Activated naive CD4-positive, alpha-beta T cell treated with anti-CD3 and anti-CD28 coated beads for 36 hours (primary cell): Measurements from ENCODE around the gene GSK3A. TPM values are rescaled to one million over a fixed set of nuclear protein-coding genes. Genes with fewer than 3 reads are reported as not detected.
A peak's percentile ranks its signal among the peaks of the same experiment; 100 is the strongest.
"Not testable (repeated sequence)": the region's sequence is repeated elsewhere in the genome, so short reads cannot be mapped to it uniquely, and the experiment has no call there.

ENCODE experiments used
- CTCF ChIA-PET: fragments of 350-600 bp; sonication (Branson Sonifier 250); formaldehyde crosslinking; loops from one replicate; lab custom pipeline; 2021; ENCODE audit warnings: antibody characterized with exemption; lab: Charles Lee
- DNase-seq: peaks from one replicate; pipeline ENCODE4 v3.0.0-alpha.2; 2020
- H3K27ac Mint-ChIP-seq: one replicate; pipeline ENCODE4 v1.8.0; 2021; ENCODE audit warnings: mild to moderate bottlenecking, mixed read lengths
- H3K27me3 Mint-ChIP-seq: one replicate; pipeline ENCODE4 v1.8.0; 2021; ENCODE audit warnings: low read depth, mixed read lengths
- H3K36me3 Mint-ChIP-seq: one replicate; pipeline ENCODE4 v1.8.0; 2021; ENCODE audit warnings: low read depth, mixed read lengths
- H3K4me1 Mint-ChIP-seq: one replicate; pipeline ENCODE4 v1.8.0; 2021; ENCODE audit warnings: low read depth, mixed read lengths
- H3K4me3 Mint-ChIP-seq: one replicate; pipeline ENCODE4 v1.8.0; 2021; ENCODE audit warnings: mild to moderate bottlenecking, moderate library complexity, mixed read lengths
- H3K9me3 Mint-ChIP-seq: one replicate; pipeline ENCODE4 v1.8.0; 2021; ENCODE audit warnings: mixed read lengths
- intact Hi-C: fragments of 100-400 bp; cut with micrococcal nuclease; formaldehyde crosslinking; loops from one replicate; pipeline ENCODE4 v1.15.1; 2023
- total RNA-seq, 2 experiments: library from RNA; stranded (reverse); gene quantifications; one replicate each; pipeline ENCODE4 v1.2.3, GENCODE V29; 2021

GSK3A gene
- total RNA-seq, 2 experiments from 2014 or later = 31.1 to 33.8 TPM

DNA sequence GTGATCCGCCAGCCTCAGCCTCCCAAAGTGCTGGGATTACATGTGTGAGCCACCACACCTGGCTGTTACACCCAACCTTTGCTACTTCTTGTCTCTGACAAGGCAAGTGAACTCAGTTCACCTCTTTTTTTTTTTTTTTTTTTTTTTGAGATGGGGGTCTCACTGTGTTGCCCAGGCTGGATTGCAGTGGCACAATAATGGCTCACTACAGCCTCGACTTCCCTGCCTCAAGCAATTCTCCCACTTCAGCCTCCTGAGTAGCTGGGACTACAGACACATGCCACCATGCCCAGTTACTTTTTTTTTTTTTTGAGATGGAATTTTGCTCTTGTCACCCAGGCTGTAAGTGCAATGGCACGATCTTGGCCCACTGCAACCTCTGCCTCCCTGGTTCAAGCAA, 15.4 kb upstream of the GSK3A start:
- H3K9me3 Mint-ChIP-seq, H3K4me1 Mint-ChIP-seq, H3K27me3 Mint-ChIP-seq, H3K27ac Mint-ChIP-seq, H3K36me3 Mint-ChIP-seq, H3K4me3 Mint-ChIP-seq, intact Hi-C loops, DNase-seq: not testable (repeated sequence)
- CTCF ChIA-PET = interaction anchor here (0.9 kb wide), 1 partner anchor 22 kb away, joined by 8 read pairs; no protein-coding TSS in a partner anchor

DNA sequence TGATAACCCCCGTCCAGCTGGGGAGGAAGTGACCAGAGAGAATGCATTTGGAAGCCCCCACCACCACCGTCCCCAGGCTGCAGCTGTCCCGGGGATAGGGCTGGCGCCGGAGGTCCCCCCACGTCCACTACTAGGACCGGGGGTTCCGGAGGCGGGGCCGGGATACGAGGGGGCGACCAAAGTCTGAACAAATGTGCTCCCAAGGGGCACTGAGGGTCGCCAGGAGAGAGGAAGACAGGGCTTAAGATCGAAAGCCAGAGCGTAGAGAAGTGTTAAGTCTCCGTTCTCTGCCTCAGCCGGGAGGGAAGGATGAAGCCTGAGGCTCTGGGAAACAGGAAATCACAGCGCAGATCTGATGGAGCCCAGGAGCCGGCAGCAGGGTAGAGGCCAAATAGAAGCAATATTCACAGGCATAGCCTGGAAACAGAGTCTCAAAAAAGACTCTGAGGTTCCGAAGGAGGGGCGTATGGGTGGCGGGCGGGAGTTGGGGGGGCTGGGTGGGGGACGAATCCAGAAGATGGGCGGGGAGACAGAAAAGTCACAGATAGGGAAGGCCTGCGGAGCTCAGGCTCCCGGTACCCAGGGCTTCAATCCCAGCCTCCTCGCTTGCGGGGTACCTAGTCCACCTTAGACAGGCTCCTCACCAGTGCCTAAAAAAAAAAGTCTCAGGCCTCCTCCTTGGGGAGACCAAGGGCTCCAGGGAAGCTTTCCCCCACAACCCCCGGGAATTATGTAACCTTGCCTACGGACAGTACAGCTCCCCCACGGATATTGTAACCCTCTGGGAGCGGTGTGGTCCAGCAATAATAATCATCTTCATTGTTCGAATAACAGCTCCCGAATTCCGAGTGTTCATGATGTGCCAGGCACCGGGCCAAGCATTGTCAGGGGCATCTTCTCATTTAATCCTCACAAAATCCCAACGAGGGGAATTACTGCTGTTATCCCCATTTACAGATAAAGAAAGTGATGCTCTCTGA, 13.7 kb upstream of the GSK3A start:
- intact Hi-C loops = loop anchor here (1.0 kb wide), 4 partner anchors 12 to 124 kb away; partner anchors contain the start of genes DEDD2 and POU2F2
- H3K9me3 Mint-ChIP-seq = no peaks in the 10 kb centered on the region
- CTCF ChIA-PET = interaction anchor here (0.6 to 0.8 kb wide), 3 partner anchors 23 to 174 kb away, joined by 3 to 4 read pairs (median 3); no protein-coding TSS in a partner anchor
- peak overlapping the region; percentile 73 for H3K4me3 Mint-ChIP-seq
- H3K4me1 Mint-ChIP-seq = peaks cover 22% of the 10 kb centered on the region
- H3K36me3 Mint-ChIP-seq = peaks cover 7% of the 10 kb centered on the region
- no peaks in the 10 kb centered on the region for H3K27me3 Mint-ChIP-seq
- DNase-seq = no peak
- no peak overlapping the region for H3K27ac Mint-ChIP-seq

DNA sequence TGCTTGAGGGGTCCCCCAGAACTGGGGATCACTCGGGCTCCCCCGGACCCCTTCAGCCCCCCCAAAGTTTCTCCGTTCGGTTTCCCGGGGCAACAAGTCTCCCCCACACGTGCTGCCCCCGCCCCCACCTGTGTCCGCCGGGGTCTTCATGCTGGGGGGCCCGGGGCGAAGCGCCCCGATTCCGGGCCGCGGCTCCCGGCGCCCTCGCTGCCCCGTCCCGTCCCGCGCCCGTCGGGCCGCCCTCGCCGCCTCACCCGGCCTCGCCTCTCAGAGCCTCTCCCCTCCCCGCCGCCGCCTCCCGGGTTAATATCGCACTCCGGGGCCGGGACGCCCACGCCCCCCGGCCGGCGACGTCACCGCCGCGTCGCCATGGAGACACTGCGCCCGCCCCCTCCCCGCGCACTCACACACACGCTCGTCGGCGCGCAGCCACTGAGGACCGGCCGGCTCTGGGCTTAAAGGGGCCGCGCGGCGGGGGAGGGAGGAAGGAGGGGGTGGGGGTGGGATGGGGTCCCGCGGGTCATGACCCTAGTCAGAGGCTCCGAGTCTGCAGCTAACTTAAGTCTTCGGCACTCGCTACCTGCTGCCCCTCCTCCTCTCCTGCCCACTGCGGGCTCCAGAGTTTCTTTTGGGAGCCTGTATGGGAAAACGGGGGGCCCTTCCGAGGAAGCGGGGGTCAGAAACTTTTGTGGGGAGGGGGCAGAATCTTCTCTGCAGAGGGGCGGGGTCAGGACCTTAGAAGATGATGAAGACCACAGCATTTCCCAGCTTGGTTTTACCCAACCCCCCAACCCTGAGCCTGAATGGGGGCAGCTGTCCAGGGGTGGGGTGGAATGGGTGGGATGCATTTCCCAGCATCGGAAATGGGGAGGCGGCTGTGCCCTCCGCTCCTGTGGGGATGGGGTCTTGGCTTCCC, 12.7 kb upstream of the GSK3A start, which contains the start of gene ERF:
Gene ERF (minus strand): TSS at position 279 of the 916 bp plus-strand sequence. CDS start 129 bp downstream, at position 150.
- peaks cover 29% of the 10 kb centered on the region for H3K4me1 Mint-ChIP-seq
- no peaks in the 10 kb centered on the region for H3K9me3 Mint-ChIP-seq
- H3K4me3 Mint-ChIP-seq = peak within 1 kb of the TSS; percentile 73
- H3K36me3 Mint-ChIP-seq = peaks cover 7% of the 10 kb centered on the region
- H3K27ac Mint-ChIP-seq = peak within 1 kb of the TSS; percentile 78
- peak; percentile 93 for DNase-seq
- intact Hi-C loops = loop anchor here (1.0 kb wide), 5 partner anchors 11 to 123 kb away; partner anchors contain the start of genes DEDD2 and POU2F2
- no peaks in the 10 kb centered on the region for H3K27me3 Mint-ChIP-seq
- CTCF ChIA-PET = interaction anchor here (0.8 kb wide), 1 partner anchor 24 kb away, joined by 3 read pairs; no protein-coding TSS in a partner anchor

DNA sequence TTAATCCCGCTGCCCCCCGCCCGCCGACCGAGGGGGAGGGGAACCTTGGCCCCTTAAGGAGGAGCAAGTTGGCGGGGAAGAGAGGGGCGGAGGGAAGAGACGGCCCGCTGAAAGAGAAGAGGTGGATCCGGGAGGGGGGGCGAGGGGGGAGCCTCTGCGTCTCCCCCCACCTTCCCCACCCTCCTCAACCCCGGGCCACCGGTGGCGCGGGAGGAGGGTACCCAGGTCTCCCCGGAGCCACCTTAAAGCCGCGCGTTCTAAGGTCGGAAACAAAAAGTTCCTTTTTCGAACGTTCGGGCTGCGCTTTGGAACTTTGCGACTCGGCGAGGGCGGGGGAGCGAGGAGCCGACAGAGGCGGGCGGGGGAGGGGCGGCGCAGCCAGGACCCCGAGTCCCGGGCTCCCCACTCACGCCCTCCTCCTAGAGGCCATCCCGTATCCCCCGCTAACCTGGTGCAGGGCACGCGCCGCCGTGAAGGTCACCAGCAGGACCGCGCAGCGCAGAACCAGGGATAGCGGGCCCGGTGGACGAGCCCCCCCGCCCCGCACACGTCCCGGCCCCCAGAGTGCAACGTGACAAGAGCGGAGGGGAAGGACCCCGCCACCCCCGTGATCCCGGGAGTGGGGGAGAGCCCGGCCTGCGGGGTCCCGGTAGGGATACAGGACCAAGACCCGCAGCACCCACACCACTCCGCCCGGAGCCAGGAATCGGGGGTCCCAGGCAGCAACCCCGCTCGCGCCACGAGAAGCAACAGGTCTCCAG, 11.9 kb upstream of the GSK3A start:
- peak overlapping the region; percentile 78 for H3K27ac Mint-ChIP-seq
- peaks cover 32% of the 10 kb centered on the region for H3K4me1 Mint-ChIP-seq
- H3K36me3 Mint-ChIP-seq = peaks cover 9% of the 10 kb centered on the region
- DNase-seq = peak; percentile 86
- no peaks in the 10 kb centered on the region for H3K27me3 Mint-ChIP-seq
- no peaks in the 10 kb centered on the region for H3K9me3 Mint-ChIP-seq
- peak overlapping the region; percentile 73 for H3K4me3 Mint-ChIP-seq
- CTCF ChIA-PET = no interaction called here
- intact Hi-C loops = loop anchor here (1.0 kb wide), 1 partner anchor 10 kb away; no protein-coding TSS in a partner anchor

DNA sequence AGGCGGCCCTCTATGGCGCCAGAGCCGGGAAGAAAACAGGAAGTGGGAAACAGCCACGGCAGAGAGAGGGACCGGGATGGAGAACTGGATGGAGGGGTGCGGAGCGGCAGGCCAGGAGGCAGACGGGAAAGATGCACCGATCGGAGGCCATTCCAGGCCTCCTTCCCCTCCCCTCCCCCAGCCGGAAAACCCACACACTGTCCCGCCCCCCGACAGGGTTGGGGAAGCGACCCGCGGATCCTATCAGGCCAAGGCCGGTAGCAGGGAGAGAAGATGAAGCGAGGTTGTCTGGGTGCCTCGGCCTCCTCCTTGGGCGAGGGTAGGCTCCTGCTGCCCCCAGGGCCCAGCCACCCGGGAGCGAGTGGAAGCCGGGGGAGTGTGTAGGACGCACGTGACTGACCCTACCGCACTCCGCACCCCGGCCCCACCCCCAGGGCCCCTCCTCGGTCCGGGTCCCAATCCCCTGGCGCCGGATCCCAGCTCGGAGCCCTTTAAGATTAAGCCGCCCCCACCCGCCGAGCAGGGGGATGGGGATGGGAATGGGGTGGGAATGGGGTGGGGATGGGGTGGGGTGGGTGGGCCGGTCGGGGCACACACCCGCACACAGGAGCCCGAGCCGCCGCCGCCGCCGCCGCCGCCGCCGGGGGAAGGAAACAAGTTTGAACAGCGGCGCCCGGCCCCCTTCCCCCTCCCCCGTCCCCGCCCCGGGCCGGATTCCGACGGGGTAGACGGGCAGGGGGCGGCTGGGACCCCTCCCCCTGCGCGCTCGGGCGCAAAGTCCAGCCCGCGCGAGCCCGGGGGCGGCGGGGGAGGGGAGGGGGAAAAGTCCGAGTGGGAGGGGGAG, 11.1 kb upstream of the GSK3A start:
- DNase-seq = peak; percentile 72
- intact Hi-C loops = loop anchor here (1.0 kb wide), 1 partner anchor 9 kb away; no protein-coding TSS in a partner anchor
- CTCF ChIA-PET = no interaction called here
- peaks cover 11% of the 10 kb centered on the region for H3K36me3 Mint-ChIP-seq
- H3K9me3 Mint-ChIP-seq = no peaks in the 10 kb centered on the region
- peaks cover 32% of the 10 kb centered on the region for H3K4me1 Mint-ChIP-seq
- peak overlapping the region; percentile 91 for H3K4me3 Mint-ChIP-seq
- H3K27me3 Mint-ChIP-seq = no peaks in the 10 kb centered on the region
- peak overlapping the region; percentile 93 for H3K27ac Mint-ChIP-seq

DNA sequence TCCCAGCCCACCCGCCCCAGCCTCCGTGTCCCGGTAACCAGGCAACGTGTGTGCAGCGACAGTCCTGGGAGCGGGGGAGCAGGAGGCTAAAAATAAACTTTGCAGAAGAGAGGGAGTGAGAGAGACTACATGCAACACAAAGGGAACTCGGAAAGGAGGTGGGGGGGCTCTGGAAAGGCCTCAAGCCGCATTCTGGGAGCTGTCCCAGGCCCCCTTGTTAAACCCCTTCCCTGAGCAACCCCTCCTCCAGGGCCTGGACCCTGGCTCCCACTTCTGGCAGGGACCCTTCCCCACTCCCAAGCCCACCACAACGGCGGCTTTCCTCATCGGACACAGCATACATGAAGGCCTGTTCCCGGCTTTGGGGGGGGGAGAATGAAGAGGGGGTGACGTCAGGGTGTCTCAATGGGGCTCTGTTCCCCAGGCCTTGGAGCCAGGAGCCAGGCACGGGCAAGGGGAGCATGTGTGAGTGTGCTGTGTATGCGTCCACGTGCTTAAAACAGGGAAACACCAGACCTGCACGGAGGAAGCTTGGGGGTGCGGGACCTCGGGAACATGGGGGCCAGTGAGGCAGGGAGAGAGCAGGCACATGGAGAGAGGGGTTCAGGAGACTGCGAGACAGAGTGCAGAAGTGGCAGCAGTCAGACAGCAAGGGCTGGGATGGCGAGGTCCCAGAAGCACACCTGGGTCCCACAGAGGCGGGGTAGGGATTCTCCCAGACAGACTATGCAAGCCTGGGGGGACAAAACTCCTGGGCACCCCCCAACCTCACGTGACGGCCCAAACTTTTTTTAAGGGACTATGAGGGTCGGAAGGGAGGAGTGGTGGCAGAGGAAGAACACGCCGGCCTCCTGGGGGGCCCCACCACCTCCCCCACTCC, 10.2 kb upstream of the GSK3A start:
- H3K9me3 Mint-ChIP-seq = no peaks in the 10 kb centered on the region
- peaks cover 32% of the 10 kb centered on the region for H3K4me1 Mint-ChIP-seq
- CTCF ChIA-PET = no interaction called here
- H3K36me3 Mint-ChIP-seq = peaks cover 11% of the 10 kb centered on the region
- peak; percentile 38 for DNase-seq
- H3K27ac Mint-ChIP-seq = peak overlapping the region; percentile 93
- H3K4me3 Mint-ChIP-seq = peak overlapping the region; percentile 91
- intact Hi-C loops = no loop called here
- H3K27me3 Mint-ChIP-seq = no peaks in the 10 kb centered on the region

DNA sequence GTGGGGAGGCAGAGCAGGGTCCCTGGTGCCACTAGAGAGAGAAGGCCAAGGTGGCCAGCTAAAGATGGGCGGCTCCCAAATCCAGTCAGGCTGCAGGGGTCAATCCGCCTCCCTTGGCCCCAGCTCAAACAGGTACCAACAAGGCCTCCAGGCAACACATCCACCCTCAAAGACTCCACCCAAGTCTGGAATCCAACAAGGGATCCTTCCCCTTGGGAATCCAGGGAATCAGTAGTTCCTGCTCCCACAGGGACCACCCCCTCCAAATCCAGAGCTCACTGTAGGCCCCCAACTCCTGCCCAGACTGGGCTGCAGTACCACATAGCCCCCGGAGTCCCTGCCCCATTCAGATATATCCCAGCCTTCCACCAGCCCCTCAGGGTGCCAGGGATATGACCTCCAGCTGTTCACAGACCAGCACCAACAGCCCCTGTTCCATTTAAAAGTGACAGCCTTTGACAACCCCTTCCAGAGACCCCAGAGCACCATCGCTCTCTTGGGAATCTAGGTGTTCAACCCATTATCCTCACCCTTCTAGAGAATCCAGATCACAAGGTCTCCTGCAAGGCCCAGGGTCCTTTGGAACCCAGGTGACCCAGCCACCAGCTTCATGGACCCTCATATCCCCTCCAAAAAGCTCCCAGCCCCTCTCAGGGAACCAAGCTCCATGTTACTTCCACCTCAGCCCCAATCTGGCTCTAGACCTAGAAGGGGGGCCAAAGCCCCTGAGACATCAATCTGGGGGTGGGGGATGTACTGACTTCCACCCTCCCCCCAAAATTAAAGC, 9.4 kb upstream of the GSK3A start:
- CTCF ChIA-PET = interaction anchor here (1.1 to 2.8 kb wide), 3 partner anchors 19 to 41 kb away, joined by 3 to 15 read pairs (median 4); no protein-coding TSS in a partner anchor
- peak overlapping the region; percentile 93 for H3K27ac Mint-ChIP-seq
- peak overlapping the region; percentile 91 for H3K4me3 Mint-ChIP-seq
- no peaks in the 10 kb centered on the region for H3K27me3 Mint-ChIP-seq
- H3K36me3 Mint-ChIP-seq = peaks cover 15% of the 10 kb centered on the region
- intact Hi-C loops = no loop called here
- no peak for DNase-seq
- H3K4me1 Mint-ChIP-seq = peaks cover 38% of the 10 kb centered on the region
- no peaks in the 10 kb centered on the region for H3K9me3 Mint-ChIP-seq

DNA sequence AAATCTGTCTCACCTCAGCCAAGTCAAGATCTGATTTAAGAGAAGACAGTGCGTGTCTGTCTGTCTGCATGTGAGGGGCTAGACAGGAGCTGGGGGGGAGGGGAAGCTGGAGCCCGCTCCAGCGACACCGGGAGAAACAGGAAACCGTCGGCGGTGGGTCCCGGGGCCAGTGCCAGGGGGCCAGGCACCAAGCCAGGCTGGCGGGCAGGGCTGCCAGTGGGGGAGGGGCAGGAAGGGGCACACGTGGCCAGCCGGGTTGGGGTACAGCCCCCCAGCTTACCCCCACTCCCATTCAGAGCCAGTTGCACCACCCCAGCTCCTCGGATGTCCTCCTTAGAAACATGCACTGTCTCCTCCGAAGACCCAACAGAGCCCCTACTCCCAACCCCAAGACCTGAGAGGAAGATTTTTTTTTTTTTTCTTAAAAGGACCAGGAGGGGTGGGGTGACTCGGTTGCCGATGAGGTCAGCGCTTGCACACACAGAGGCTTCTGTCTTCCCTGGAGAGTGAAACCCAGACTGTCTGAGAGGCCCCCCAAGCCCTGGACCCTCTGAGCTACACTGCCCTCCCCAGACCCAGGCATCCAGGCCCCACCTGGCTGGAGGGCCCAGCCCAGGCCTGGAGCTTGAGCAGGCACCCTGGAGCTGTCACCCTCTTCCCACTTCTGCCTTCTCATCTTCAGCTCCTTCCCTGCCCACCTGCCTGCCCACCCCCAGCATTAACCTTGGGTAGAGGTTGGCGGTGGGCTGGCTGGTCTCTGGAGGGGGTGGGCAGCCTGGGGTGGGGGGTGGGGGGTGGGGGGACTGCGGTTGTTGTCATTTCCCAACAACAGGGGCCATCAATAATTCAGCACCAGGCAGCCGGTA, 8.5 kb upstream of the GSK3A start:
- intact Hi-C loops = no loop called here
- H3K4me1 Mint-ChIP-seq = peaks cover 43% of the 10 kb centered on the region
- H3K27ac Mint-ChIP-seq = peak overlapping the region; percentile 93
- CTCF ChIA-PET = interaction anchor here (0.9 to 2.8 kb wide), 4 partner anchors 9 to 42 kb away, joined by 3 to 15 read pairs (median 4); no protein-coding TSS in a partner anchor
- H3K4me3 Mint-ChIP-seq = peak overlapping the region; percentile 41
- peak; percentile 53 for DNase-seq
- no peaks in the 10 kb centered on the region for H3K27me3 Mint-ChIP-seq
- no peaks in the 10 kb centered on the region for H3K9me3 Mint-ChIP-seq
- peaks cover 15% of the 10 kb centered on the region for H3K36me3 Mint-ChIP-seq
